NCI-H1105 (cell line): ENCODE measurements around the gene EPS8.
"Not testable (repeated sequence)": the region's sequence is repeated elsewhere in the genome, so short reads cannot be mapped to it uniquely, and the experiment has no call there.

Experiments
- DNase-seq: peaks from one replicate; lab custom pipeline; 2025; lab: John Stamatoyannopoulos, UW

Gene EPS8

GRCh38 chr12:15756822-15757221, 32.4 kb downstream of the EPS8 start:
- no peak for DNase-seq

GRCh38 chr12:15754233-15754632, 35.0 kb downstream of the EPS8 start:
- DNase-seq, result no peak

GRCh38 chr12:15752785-15753184, 36.4 kb downstream of the EPS8 start:
- no peak for DNase-seq

- DNase-seq, result no peak
Observed at GRCh38 chr12:15751741-15752140, 37.4 kb downstream of the EPS8 start.

- no peak for DNase-seq
Observed at GRCh38 chr12:15749937-15750336, 39.3 kb downstream of the EPS8 start.

GRCh38 chr12:15741870-15742269, 47.3 kb downstream of the EPS8 start:
- DNase-seq, result not testable (repeated sequence)

- no peak for DNase-seq
Observed at GRCh38 chr12:15741082-15741481, 48.1 kb downstream of the EPS8 start.

GRCh38 chr12:15740389-15740788, 48.8 kb downstream of the EPS8 start:
- not testable (repeated sequence) for DNase-seq

- no peak for DNase-seq
Observed at GRCh38 chr12:15738438-15739015, 50.7 kb downstream of the EPS8 start.

GRCh38 chr12:15735837-15736615, 53.2 kb downstream of the EPS8 start:
- no peak for DNase-seq

- no peak for DNase-seq
Observed at GRCh38 chr12:15733136-15733535, 56.1 kb downstream of the EPS8 start.

GRCh38 chr12:15732341-15733061, 56.7 kb downstream of the EPS8 start:
- no peak for DNase-seq

- DNase-seq, result no peak
Observed at GRCh38 chr12:15731940-15732339, 57.2 kb downstream of the EPS8 start.

- DNase-seq, result no peak
Observed at GRCh38 chr12:15729097-15729496, 60.1 kb downstream of the EPS8 start.

GRCh38 chr12:15728118-15728598, 61.0 kb downstream of the EPS8 start:
- DNase-seq, result no peak

GRCh38 chr12:15726878-15727150, 62.4 kb downstream of the EPS8 start:
- DNase-seq, result no peak

GRCh38 chr12:15726027-15726877, 62.9 kb downstream of the EPS8 start:
- DNase-seq, result no peak

GRCh38 chr12:15722951-15723350, 66.2 kb downstream of the EPS8 start:
- no peak for DNase-seq

- no peak for DNase-seq
Observed at GRCh38 chr12:15721316-15722115, 67.7 kb downstream of the EPS8 start.

- no peak for DNase-seq
Observed at GRCh38 chr12:15720295-15720694, 68.9 kb downstream of the EPS8 start.

GRCh38 chr12:15719230-15719629, 70.0 kb downstream of the EPS8 start:
- DNase-seq, result no peak
